UCSD-AML1 (cell line): ENCODE measurements around the gene SH3PXD2B.
"Not testable (repeated sequence)": the region's sequence is repeated elsewhere in the genome, so short reads cannot be mapped to it uniquely, and the experiment has no call there.

Source experiments
- DNase-seq: peaks from one replicate; lab custom pipeline; 2025; ENCODE audit not compliant: unreplicated experiment; lab: John Stamatoyannopoulos, UW

The SH3PXD2B gene

DNA sequence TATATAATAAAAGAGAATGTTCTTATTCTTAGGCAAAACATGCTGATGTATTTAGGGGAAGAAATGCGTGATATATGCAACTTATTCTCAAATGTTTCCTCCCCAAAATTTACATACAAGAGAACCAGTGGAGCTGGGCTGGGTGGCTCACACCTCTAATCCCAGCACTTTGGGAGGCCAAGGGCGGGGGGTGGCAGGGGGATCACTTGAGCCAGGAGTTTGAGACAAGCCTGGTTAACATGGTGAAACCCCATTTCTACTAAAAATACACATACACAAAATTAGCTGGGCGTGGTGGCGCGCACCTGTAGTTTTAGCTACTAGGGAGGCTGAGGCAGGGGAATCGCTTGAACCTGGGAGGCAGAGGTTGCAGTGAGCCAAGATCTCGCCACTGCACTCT is 143.3 kb downstream of the SH3PXD2B start:
- DNase-seq = no peak

DNA sequence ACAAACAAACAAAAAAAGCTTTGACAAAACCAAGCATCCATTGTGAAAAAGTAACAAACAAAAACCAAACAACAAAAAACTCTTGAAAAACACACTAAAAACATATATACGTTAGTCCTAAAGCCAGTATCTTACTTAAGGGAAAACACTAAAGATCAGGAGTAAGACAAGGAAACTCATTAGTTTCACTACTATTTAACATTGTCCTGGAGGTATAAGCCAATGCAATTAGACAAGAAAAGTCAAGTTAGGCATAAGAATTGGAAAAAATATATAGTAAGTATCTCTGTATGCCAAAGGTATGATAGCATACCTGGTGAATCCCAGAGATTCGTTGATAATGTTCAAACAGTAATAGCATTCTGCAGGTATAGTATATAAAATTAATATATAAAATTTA is 148.9 kb downstream of the SH3PXD2B start:
- no peak for DNase-seq

DNA sequence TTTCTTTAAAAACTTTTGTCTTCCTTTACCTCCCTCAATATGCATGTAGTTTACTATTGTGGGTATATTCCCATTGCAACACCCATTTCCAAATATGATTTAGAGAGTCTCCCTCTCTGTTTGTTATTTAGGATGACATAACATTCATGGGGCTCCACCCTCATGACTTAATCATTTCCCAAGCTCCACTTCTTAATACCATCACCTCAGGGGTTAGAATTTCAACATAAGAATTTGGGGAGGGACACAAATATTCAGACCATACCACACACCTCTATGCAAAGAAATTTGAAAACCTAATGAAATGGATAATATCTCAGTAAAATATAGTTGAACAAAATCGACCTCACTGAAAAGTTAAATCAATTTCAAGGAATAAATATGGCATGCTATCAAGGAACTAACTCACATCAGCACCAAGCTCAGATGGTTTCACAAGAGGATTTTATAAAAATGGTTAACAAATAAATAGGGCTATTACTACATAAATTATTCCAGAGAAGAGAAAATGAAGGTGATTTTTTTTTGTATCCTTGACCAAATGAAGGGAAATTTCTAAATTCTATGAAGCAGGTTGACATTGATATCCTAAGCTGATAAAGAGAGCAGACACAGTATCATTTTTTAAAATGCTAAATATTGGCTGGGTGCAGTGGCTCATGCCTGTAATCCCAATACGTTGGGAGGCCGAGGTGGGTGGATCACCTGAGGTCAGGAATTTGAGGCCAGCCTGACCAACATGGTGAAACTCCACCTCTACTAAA is 150.6 kb downstream of the SH3PXD2B start:
- no peak for DNase-seq

DNA sequence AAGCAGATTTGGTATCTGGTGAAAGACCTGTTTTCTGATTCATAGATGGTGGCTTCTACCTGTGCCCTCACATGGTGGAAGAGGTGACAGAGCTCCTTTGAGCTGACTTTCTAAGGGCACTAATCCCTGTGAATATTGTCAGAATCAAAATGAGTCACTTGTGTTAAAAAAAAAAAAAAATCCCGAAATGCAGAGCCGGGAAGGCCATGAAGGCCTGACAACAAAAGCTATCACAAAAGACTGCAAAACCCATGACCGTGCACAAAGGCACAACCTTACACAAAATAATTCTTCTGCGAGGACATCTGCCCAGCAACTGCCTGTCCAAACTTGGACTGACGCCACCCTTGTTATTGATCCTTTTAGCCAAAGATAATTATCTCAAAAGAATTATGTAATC is 151.2 kb downstream of the SH3PXD2B start:
- DNase-seq = no peak

DNA sequence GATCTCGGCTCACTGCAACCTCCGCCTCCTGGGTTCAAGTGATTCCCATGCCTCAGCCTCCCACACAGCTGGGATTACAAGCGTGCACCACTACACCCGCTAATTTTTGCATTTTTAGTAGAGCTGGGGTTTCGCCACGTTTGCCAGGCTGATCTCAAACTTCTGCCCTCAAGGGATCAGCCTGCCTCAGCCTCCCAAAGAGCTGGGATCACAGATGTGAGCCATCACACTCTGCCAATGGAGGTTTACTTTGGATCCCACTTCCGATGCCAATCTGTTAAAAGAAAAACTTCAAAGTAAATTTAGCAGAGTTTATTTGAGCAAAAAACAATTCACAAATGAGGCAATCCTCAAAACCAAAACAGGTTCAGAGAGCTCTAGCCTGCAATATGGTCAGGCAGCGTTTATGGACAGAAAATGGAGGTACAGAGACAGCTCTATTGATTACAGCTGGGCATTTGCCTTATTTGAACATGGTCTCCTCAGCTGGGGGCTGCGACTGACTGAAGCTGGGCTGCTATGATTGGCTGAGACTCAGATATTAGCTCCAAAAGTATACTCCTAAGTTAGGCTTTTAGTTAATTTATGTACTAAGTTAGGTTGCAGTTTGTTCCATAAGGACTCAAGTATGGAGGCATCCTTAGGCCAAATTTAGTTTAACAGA is 152.1 kb downstream of the SH3PXD2B start:
- DNase-seq = no peak

DNA sequence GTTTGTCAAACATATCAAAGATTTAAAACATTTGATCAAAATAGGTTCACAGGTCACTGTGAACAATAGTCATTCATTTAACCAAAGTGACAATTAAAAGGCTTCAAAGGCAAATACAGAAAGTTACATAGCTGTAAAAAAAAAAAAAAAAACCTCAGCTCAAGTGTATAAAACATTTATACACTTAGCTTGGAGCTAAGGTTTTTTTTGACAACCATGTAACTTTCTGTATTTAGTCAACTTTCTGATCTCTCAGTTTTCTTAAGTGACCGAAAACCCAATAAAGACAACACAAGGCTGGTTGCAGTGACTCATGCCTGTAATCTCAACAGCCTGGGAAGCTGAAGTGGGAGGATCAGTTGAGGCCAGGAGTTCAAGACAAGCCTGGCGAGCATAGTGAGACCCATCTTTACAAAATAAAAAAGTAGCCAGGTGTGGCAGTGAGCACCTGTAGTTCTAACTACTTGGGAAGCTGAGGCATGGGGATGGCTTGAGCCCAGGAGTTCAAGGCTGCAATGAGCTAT is 154.3 kb downstream of the SH3PXD2B start:
- DNase-seq = no peak

DNA sequence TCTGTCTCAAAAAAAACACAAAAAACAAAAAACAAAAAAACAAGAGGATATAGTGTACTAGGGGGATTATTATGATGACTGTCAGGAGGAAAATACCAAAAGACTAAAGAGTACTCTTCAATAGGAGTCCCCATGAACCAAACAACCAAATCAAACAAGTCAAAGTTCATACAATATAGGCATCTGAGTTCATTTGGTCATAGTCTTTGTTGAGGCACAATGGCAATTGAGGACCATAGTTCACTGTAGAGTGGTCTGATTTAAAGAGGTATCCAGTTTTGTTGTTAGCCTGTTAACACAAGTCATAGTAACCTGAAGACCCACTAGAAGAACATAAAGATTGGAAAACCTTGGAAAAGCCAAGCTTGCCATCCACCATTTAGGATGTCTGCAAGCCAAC is 159.5 kb downstream of the SH3PXD2B start:
- no peak for DNase-seq

DNA sequence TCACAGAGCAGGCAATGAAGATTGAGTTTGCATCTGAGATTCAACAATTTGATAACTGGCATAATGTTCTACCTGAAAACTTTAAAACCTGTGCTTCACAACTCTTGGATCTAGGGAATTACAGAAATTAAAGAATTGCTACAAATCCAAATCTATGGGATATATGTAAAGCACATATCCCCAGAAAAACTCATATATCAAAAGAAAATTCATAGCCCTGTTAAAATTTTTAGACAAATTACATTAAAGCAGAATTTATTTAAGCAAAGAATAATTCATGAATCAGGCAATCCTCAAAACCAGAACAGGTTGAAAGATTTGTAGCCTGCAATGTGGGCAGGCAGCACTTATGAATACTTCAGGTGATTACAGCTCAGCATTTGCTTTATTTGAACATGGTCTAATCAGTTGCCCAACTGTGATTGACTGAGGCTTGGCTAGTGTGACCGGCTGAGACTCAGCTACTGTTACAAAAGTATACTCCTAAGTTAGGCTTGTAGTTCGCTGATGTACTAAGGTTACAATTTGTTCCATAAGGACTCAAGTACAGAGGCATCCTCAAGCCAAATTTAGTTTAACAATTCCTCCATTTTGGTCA is 160.5 kb downstream of the SH3PXD2B start:
- no peak for DNase-seq

DNA sequence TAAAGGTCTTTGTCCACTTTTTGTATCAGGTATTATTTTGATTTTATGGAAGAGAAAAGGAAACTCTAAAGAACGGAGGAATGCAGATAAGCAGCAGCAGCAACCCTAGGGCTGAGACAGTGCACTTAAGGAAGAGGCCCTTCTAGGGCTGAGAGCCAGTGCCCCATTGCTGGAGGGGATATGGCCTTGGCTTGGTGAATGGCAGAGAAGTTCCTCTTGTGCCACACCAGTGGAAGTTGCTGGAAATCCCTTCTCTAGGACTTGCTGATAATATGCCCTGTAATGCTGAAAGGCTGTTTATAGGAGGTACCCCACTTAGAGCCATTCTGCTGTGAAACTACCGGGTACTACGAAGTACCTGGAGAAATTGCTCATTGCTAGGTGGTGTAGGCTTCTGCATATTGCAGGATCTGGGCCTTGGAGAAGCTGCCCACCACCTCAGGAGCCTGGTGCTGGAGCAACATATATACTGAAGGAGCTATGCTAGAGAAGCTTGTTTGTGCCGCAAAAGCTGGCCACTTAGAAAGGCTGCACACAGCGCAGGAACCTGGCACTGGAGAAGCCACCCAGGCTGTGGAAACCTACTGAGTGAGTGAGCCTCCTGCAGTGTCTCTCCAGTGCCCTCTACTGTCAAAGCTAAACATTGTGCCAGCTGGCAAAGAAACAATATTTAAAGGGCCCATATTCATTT is 161.1 kb downstream of the SH3PXD2B start:
- peak; percentile 65 for DNase-seq

DNA sequence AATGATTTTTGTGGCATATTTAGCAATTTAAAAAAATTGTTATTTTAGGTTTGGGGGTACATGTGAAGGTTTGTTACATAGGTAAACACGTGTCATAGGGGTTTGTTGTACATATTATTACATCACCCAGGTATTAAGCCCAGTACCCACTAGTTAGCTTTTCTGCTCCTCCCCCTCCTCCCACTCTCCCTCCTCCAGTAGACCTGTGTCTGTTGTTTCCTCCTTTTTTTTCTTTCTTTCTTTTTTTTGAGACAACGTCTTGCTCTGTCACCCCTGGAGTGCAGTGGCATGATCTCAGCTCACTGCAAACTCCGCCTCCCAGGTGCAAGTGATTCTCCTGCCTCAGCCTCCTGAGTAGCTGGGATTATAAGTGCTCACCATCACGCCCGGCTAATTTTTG is 162.5 kb downstream of the SH3PXD2B start:
- DNase-seq = not testable (repeated sequence)

DNA sequence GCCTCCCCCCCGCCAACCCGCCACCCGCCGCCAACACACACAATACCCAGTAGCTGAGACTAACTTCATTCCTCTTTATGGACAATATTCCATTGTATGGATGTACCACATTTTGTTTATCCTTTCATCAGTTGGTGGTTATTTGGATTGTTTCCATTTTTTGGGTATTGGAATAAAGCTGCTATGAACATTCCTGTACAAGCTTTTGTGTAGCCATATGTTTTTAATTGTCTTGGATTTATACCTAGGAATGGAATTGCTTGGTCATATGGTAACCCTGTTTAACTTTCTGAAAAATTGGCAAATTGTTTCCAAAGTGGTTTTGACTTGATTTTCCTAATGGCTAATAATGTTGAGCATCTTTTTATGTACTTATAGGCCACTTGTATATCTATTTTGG is 165.9 kb downstream of the SH3PXD2B start:
- no peak for DNase-seq

DNA sequence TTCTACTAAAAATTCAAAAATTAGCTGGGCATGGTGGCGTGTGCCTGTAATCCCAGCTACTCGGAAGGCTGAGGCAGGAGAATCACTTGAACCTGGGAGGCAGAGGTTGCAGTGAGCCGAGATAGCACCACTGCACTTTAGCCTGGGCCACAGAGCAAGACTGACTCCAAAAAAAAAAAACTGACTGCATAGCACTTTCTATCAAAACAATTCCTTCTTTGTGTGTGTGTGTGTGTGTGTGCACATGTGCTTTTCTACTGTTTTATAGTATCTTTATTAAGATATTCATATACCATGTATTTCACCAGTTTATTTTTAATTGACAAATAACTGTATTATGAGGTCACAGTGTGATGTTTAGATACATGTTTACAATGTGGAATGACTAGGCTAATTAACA is 167.2 kb downstream of the SH3PXD2B start:
- not testable (repeated sequence) for DNase-seq

DNA sequence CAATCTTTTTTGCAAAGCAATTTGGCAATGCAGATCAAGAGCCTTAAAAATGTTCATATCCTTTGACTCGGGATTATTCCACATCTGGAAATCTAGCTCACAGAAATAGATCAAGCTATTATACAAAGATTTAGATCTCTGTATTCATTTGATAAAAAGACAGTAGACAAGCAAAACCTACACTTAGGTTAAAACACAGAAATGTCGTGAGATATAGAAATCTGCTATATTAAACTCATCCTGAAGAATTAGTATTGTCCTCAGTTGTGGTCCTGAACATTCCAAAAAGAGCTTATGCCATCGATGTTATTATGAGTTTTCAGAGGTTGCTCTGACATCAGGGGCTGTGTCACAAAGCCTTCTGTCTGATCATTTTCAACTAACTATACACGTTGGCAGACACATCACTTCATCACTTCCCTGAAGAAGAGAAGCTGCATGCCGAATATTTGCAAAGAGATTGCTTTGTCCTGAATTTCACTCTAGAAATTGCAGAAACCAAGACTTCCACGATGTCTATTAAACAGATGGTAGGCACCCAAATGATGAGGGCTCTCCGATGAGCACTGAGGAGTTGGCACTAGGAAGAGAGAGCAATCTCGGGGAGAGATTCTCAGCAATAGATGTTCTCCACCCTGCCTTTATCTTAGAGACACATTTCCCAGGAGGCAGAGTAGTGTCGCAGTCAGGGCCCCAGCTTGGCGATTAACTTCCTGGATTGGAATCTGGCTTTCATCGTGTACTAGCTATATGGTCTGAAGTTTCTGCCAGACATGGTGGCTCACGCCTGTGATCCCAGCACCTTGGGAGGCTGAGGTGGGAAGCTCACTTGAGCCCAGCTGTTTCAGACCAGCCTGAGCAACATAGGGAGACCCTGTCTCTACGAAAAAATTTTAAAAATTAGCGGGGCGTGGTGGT is 168.8 kb downstream of the SH3PXD2B start:
- DNase-seq = no peak

DNA sequence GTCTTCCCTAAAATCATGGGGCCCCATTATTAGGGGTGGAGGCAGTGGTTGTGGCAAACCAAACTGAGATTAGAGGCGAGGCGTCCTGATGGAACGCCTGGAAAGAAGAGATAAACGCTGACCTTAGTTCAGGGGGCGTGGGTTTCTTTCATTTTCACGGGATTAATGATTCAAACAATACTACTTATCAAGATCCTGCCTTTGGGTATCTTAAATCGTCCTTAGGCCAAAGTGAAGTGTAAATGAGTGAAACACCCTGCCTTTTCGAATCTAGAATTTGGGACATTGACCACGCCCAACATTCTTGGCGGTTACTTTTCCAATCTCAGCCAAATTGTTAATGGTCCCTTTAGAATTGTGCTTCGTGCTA is 169.7 kb downstream of the SH3PXD2B start:
- DNase-seq = no peak

DNA sequence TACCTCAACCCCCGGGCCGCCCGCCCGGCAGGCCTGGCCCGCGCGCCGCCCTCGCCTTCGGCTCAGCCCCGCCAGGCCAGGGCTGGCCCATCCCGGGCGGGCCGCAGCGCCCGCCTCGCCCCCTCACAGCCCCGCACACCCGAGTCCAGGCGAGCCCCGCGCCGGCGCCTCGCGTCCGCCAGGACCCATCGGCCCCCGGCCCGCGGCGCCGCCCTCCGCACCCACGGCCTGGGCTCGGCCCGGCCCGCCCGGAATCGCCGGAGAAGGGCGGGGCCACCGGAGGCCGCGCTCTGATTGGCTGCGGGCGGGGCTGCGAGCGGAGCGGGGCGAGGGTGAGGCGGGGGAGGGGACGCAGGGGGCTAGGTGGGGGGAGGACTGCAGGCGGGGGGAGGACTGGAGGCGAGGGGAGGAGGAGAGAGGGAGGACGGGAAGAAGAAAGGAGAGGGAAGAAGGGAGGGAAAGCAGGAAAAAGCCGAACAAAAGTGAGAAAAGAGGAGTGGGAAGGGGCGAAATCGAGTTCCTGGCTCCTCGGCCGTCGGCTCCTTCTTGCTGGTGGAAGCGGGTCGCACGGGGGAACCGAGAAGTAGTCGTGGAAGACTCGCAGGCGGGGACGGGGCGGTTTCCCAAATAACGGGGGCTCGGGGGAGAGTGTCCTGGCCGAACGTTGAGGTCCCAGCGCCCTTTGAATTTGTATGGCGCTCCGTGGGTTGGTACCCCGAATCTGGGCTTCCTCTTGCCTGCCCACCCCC is 170.3 kb downstream of the SH3PXD2B start:
- DNase-seq = peak; percentile 84

DNA sequence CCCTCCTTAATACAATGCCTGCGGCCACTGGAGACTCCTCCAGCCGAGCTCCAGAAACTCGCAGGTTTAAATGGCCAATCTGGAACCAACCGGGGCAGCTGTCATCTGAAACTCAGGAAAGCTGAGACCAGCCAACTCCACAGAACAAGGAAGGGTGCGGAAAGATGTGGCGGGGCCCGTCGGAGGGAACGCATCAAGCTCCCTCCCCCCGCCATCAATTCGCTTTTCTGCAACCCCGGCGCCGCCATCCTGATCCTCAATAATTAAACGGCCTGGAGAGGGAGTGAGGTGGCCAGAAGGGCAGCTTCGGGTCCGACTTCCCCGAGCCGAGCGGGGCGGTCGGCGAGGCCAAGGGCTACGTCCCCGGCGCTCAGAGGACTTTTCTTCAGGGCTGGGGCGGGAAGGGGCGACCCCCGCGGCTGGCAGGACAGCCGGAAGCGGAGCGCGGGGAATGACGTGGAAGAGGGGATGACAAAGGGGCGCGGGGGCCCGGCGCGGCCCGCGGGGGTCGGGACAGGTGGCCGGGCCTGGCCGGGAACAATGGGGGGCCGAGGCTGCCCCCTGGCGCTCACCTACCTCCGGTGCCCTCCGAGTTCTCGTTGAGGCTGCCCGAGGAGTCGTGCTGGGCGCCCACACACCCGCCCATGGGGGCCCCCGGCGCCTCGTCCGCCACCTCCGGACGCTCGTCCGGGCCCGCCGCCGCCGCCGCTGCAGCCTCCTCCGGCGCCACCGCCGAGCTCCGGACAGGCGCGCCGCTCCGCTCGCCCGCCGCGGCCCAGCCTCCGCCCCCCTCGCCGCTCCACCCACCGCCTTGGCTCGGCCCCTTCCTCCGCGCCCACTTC is 171.1 kb downstream of the SH3PXD2B start, which contains the start of gene UBTD2:
UBTD2 (minus strand) TSS at position 745 of the 842 bp plus-strand sequence; CDS start at position 646, 99 bp downstream.
- DNase-seq = peak; percentile 84

DNA sequence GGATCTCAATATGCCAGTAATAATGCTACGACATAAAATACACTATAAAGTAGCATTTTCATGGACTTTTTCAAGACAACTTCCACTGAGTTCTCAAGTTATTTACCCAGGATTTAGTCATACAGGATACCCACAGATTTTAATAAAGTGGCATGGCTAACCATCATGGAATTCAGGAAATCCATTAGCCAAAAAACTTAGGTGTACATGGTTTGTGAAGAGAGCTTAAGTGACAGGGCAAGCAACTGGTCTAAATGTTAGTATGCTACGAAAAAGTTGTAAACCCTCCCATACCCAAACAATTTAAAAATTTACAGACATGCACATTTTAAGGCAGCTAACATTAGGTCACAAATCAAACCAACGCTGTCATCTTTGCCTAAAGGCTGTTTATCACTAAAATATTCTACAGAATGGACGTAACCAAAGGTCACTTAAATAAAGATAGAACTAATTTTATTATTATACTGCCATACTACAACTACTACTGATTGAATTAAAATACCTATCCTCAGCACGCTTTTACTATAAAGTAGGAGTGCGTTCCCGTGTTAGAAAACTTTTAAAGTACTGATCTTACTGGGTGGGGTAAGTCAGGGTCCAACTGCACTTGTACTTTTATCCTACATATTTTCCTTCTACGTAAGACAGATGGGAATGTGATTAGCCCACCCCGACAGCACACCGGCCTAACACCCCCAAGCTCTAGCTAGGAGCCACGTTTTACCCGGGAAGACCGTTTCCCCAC is 171.9 kb downstream of the SH3PXD2B start:
- DNase-seq = no peak

DNA sequence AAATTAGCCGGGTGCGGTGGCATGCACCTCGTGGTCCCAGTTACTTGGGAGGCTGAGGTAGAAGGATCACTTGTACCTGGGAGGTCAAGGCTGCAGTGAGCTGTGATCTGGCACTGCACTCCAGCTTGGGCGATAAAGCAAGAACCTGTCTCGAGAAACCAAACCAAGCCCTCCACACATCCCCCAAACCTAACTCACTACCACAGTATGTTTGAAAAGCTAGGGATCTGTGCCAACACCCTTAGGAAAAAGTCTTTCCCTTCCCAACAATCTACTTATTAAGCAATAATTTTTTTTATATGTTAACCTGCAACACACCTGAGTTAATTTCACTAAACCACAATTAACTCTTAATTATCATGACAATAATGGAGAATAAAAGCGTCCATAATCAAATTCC is 173.0 kb downstream of the SH3PXD2B start:
- DNase-seq = no peak
